Stimulated activated CD4-positive, alpha-beta T cell treated with anti-CD3 and anti-CD28 coated beads, Interleukin-1b, Interleukin-23, amount 100 ng/mL, for 48 hours (primary cell): ENCODE data around the gene DENND6B.

ENCODE experiments used
- DNase-seq: peaks from one replicate; pipeline ENCODE4 v3.0.0-alpha.2; 2020

DENND6B gene

GRCh38 chr22:50300620-50301257 lies 26.1 kb downstream of the DENND6B start:
- DNase-seq = no peak

GRCh38 chr22:50299785-50300619 lies 26.8 kb downstream of the DENND6B start:
- no peak for DNase-seq

GRCh38 chr22:50298937-50299784 lies 27.7 kb downstream of the DENND6B start:
- DNase-seq = no peak

- DNase-seq = no peak
Measured at GRCh38 chr22:50298266-50298637, 28.6 kb downstream of the DENND6B start.

- DNase-seq = no peak
Measured at GRCh38 chr22:50297510-50298265, 29.1 kb downstream of the DENND6B start.

- DNase-seq = no peak
Measured at GRCh38 chr22:50296658-50297490, 29.9 kb downstream of the DENND6B start.

- DNase-seq = no peak
Measured at GRCh38 chr22:50294319-50294656, 32.5 kb downstream of the DENND6B start.

GRCh38 chr22:50293441-50294318 lies 33.1 kb downstream of the DENND6B start:
- DNase-seq = no peak

- DNase-seq = no peak
Measured at GRCh38 chr22:50292643-50293440, 34.0 kb downstream of the DENND6B start.

GRCh38 chr22:50289942-50290630 lies 36.7 kb downstream of the DENND6B start:
- DNase-seq = no peak

- DNase-seq = no peak
Measured at GRCh38 chr22:50289151-50289941, 37.5 kb downstream of the DENND6B start.

GRCh38 chr22:50287731-50288130 lies 39.1 kb downstream of the DENND6B start:
- DNase-seq = no peak

GRCh38 chr22:50286701-50287318 lies 40.0 kb downstream of the DENND6B start:
- no peak for DNase-seq

GRCh38 chr22:50286275-50286674 lies 40.5 kb downstream of the DENND6B start:
- no peak for DNase-seq

- no peak for DNase-seq
Measured at GRCh38 chr22:50285568-50286229, 41.1 kb downstream of the DENND6B start.

- no peak for DNase-seq
Measured at GRCh38 chr22:50284479-50284878, 42.3 kb downstream of the DENND6B start.

- no peak for DNase-seq
Measured at GRCh38 chr22:50283821-50284220, 43.0 kb downstream of the DENND6B start.
